ENCODE measurements around the gene IKZF4. TPM values are rescaled to one million over a fixed set of nuclear protein-coding genes. Genes with fewer than 3 reads are reported as not detected.

Gene IKZF4
- total and polyA plus RNA-seq, 2 donors (not counting 1 experiment from before 2014, with no cell fraction given) = 2.0 to 3.2 TPM

DNA sequence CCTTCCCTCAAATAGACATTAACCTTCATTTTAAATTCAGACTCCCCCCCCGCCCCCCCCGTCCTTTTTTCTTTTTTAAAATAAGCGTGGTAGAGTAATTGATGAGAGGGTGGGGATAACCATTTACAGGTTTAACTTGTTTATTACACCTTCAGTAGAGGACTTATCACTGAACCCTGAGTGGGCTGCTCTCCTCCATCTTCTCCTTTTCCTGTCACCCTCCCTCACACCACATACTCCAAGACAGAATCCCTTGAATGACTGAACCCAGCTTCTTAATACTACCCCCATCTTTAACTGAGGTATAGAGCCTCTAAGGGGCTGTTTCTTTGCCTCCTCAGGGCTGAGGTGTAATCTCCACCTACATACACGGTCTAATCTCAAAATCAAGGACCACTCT lies 3.7 kb upstream of the IKZF4 start:
- Histone ChIP-seq H3K36me3 (ENCODE audit: control insufficient read depth, insufficient read depth, low read length) (no peaks in the 10 kb centered on the region), H3K27me3 (ENCODE audit: control insufficient read depth, insufficient read depth, low read length) (no peaks in the 10 kb centered on the region), H3K9me3 (ENCODE audit: control insufficient read depth, insufficient read depth, low read depth, low read length) (no peaks in the 10 kb centered on the region), H3K27ac (ENCODE audit: insufficient read depth, low read length) (no peak overlapping the region), H3K79me2 (ENCODE audit: control insufficient read depth, insufficient read depth, low read length) (no peaks in the 10 kb centered on the region), H3K4me3 (replicated peaks in 1 of 4; ENCODE audit: control extremely low read depth in 1 of 4, insufficient read depth in 1 of 4, low read depth in 3 of 4, low read length in 4 of 4) (no peak overlapping the region), H3K9ac (ENCODE audit: insufficient read depth, low read length) (no peak overlapping the region), H3K4me2 (ENCODE audit: extremely low read depth, insufficient read depth, low read length) (no peak overlapping the region), H4K20me1 (ENCODE audit: control insufficient read depth, extremely low read depth, insufficient read depth, low read length) (no peaks in the 10 kb centered on the region), H3K4me1 (ENCODE audit: control insufficient read depth, extremely low read depth, insufficient read depth, low read length) (peaks cover 17% of the 10 kb centered on the region), H2AFZ (ENCODE audit: low read length) (no peak overlapping the region)
- DNase-seq (ENCODE audit: low read depth in 2 of 2) = no peak
- TF ChIP-seq EZH2 (IDR thresholded peaks at IDR 0.05; ENCODE audit: low read length, missing control alignments) = no peak
- TF ChIP-seq, protein P1, sequence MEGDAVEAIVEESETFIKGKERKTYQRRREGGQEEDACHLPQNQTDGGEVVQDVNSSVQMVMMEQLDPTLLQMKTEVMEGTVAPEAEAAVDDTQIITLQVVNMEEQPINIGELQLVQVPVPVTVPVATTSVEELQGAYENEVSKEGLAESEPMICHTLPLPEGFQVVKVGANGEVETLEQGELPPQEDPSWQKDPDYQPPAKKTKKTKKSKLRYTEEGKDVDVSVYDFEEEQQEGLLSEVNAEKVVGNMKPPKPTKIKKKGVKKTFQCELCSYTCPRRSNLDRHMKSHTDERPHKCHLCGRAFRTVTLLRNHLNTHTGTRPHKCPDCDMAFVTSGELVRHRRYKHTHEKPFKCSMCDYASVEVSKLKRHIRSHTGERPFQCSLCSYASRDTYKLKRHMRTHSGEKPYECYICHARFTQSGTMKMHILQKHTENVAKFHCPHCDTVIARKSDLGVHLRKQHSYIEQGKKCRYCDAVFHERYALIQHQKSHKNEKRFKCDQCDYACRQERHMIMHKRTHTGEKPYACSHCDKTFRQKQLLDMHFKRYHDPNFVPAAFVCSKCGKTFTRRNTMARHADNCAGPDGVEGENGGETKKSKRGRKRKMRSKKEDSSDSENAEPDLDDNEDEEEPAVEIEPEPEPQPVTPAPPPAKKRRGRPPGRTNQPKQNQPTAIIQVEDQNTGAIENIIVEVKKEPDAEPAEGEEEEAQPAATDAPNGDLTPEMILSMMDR (conservative IDR thresholded peaks at IDR 0.05 in 1 of 2, IDR thresholded peaks at IDR 0.05 in 1 of 2; ENCODE audit: low read depth in 1 of 2, low read length in 2 of 2) = no peak

GRCh38 chr12:56018356-56018755 lies 2.5 kb upstream of the IKZF4 start:
- Histone ChIP-seq H3K4me3 (replicated peaks in 1 of 4; ENCODE audit: control extremely low read depth in 1 of 4, insufficient read depth in 1 of 4, low read depth in 3 of 4, low read length in 4 of 4) (no peak overlapping the region), H3K27ac (ENCODE audit: insufficient read depth, low read length) (no peak overlapping the region), H3K9me3 (ENCODE audit: control insufficient read depth, insufficient read depth, low read depth, low read length) (no peaks in the 10 kb centered on the region), H3K27me3 (ENCODE audit: control insufficient read depth, insufficient read depth, low read length) (no peaks in the 10 kb centered on the region), H4K20me1 (ENCODE audit: control insufficient read depth, extremely low read depth, insufficient read depth, low read length) (no peaks in the 10 kb centered on the region), H3K36me3 (ENCODE audit: control insufficient read depth, insufficient read depth, low read length) (no peaks in the 10 kb centered on the region), H3K4me1 (ENCODE audit: control insufficient read depth, extremely low read depth, insufficient read depth, low read length) (peaks cover 17% of the 10 kb centered on the region), H3K9ac (ENCODE audit: insufficient read depth, low read length) (no peak overlapping the region), H2AFZ (ENCODE audit: low read length) (no peak overlapping the region), H3K79me2 (ENCODE audit: control insufficient read depth, insufficient read depth, low read length) (no peaks in the 10 kb centered on the region), H3K4me2 (ENCODE audit: extremely low read depth, insufficient read depth, low read length) (no peak overlapping the region)
- DNase-seq (ENCODE audit: low read depth in 2 of 2) = no peak
- no peak for TF ChIP-seq EZH2 (IDR thresholded peaks at IDR 0.05; ENCODE audit: low read length, missing control alignments)
- TF ChIP-seq, protein P1 (conservative IDR thresholded peaks at IDR 0.05 in 1 of 2, IDR thresholded peaks at IDR 0.05 in 1 of 2; ENCODE audit: low read depth in 1 of 2, low read length in 2 of 2) = no peak

GRCh38 chr12:56021889-56022497 lies 1.1 kb downstream of the IKZF4 start:
- H3K4me2 ChIP-seq (ENCODE audit: extremely low read depth, insufficient read depth, low read length) = peak overlapping the region; percentile 85
- H3K79me2 ChIP-seq (ENCODE audit: control insufficient read depth, insufficient read depth, low read length) = no peaks in the 10 kb centered on the region
- H3K9ac ChIP-seq (ENCODE audit: insufficient read depth, low read length) = no peak overlapping the region
- peaks cover 17% of the 10 kb centered on the region for H3K4me1 ChIP-seq (ENCODE audit: control insufficient read depth, extremely low read depth, insufficient read depth, low read length)
- H3K4me3 ChIP-seq (replicated peaks in 1 of 4; ENCODE audit: control extremely low read depth in 1 of 4, insufficient read depth in 1 of 4, low read depth in 3 of 4, low read length in 4 of 4) = peak overlapping the region in 3 of 4 experiments; percentile 6 to 51 (median 45)
- peak overlapping the region; percentile 16 for H3K27ac ChIP-seq (ENCODE audit: insufficient read depth, low read length)
- no peaks in the 10 kb centered on the region for H4K20me1 ChIP-seq (ENCODE audit: control insufficient read depth, extremely low read depth, insufficient read depth, low read length)
- peak overlapping the region; percentile 92 for H2AFZ ChIP-seq (ENCODE audit: low read length)
- no peaks in the 10 kb centered on the region for H3K9me3 ChIP-seq (ENCODE audit: control insufficient read depth, insufficient read depth, low read depth, low read length)
- TF ChIP-seq, protein P1 (conservative IDR thresholded peaks at IDR 0.05 in 1 of 2, IDR thresholded peaks at IDR 0.05 in 1 of 2; ENCODE audit: low read depth in 1 of 2, low read length in 2 of 2) = peak in 1 of 2 donors; percentile 18
- TF ChIP-seq EZH2 (IDR thresholded peaks at IDR 0.05; ENCODE audit: low read length, missing control alignments) = no peak
- peak in 1 of 2 donors; percentile 22 for DNase-seq (ENCODE audit: low read depth in 2 of 2)
- H3K27me3 ChIP-seq (ENCODE audit: control insufficient read depth, insufficient read depth, low read length) = no peaks in the 10 kb centered on the region
- H3K36me3 ChIP-seq (ENCODE audit: control insufficient read depth, insufficient read depth, low read length) = no peaks in the 10 kb centered on the region
